SH-SY5Y (cell line): ENCODE measurements around the gene CTAGE8.
"Not testable (repeated sequence)": the region's sequence is repeated elsewhere in the genome, so short reads cannot be mapped to it uniquely, and the experiment has no call there.

Experiments used
- GATA2 ChIP-seq: IDR thresholded peaks from 2 replicates; pipeline ENCODE4 v1.6.1; 2011; ENCODE audit warnings: mild to moderate bottlenecking, low read depth, low read length
- GATA3 ChIP-seq: IDR thresholded peaks from 2 replicates; pipeline ENCODE4 v1.6.1; 2011; ENCODE audit warnings: low read depth, mild to moderate bottlenecking, low read length, moderate library complexity

CTAGE8 gene

GRCh38 chr7:144269188-144269587, at the start of gene CTAGE8:
Gene CTAGE8 (minus strand): TSS chr7:144269288. CDS start chr7:144269250, 38 bp downstream.
- not testable (repeated sequence) for TF ChIP-seq GATA3, GATA2

GRCh38 chr7:144311872-144312469, 42.9 kb upstream of the CTAGE8 start, which contains the start of gene OR2A1:
Gene OR2A1 (plus strand): TSS chr7:144312419. CDS start chr7:144318125, 5,706 bp downstream.
- TF ChIP-seq GATA3, GATA2: not testable (repeated sequence)

- TF ChIP-seq GATA2, GATA3: not testable (repeated sequence)
Observed at GRCh38 chr7:144264692-144265091, 4.4 kb downstream of the CTAGE8 start, which contains the start of gene OR2A7. Gene OR2A7 (minus strand): TSS chr7:144264792. CDS start chr7:144259628, 5,164 bp downstream.

- TF ChIP-seq GATA2 (no peak), GATA3 (no peak)
Observed at GRCh38 chr7:144256112-144256511, 13.0 kb downstream of the CTAGE8 start.

- TF ChIP-seq GATA3 (no peak), GATA2 (no peak)
Observed at GRCh38 chr7:144255471-144255897, 13.6 kb downstream of the CTAGE8 start.

- not testable (repeated sequence) for TF ChIP-seq GATA2, GATA3
Observed at GRCh38 chr7:144239365-144239764, 29.7 kb downstream of the CTAGE8 start, which contains the start of gene OR2A42. Gene OR2A42 (minus strand): TSS chr7:144239605. CDS start chr7:144232843, 6,762 bp downstream.
